K562 (cell line): ENCODE data around the gene OTOP3. TPM values are rescaled to one million over a fixed set of nuclear protein-coding genes. Genes with fewer than 3 reads are reported as not detected.

Experiments
- ATAC-seq: fragments of 200-7000 bp; cut with Tn5 transposase; 3 replicates; pipeline ENCODE4 v1.9.1; 2020; ENCODE audit warnings: moderate library complexity
- BruUV-seq: library from RNA; stranded (reverse); fragments of 400-500 nt; replicated peaks from 2 replicates; lab custom pipeline; 2021; lab: Mats Ljungman, UMichigan
- CTCF ChIA-PET: fragments of 300-600 bp; formaldehyde crosslinking; extraction: SDS; loops from one replicate; lab custom pipeline; 2021; ENCODE audit warnings: low intra/inter-chr PET ratio; lab: Yijun Ruan, JAX
- POLR2A ChIA-PET: fragments of 300-600, 350-650 bp; sonication (Branson Sonifier 250); formaldehyde crosslinking; extraction: SDS; loops from one replicate; lab custom pipeline; 2021; ENCODE audit warnings: antibody characterized with exemption, inconsistent platforms; lab: Yijun Ruan, JAX
- DNase-seq, 4 experiments: peaks; one replicate each; pipeline versions ENCODE4 v3.0.0 to v3.0.0-alpha.2; 2011 to 2018; ENCODE audit warnings: low spot score in 3 of 4, mixed read lengths in 3 of 4; ENCODE audit errors: extremely low read depth in 1 of 4
- FAIRE-seq: peaks from 2 replicates; lab custom pipeline; 2011; peaks lifted over from hg19 to GRCh38; lab: Jason Lieb, UNC
- H2AFZ ChIP-seq: 2 replicates; pipeline ENCODE4 v1.6.0; 2011; ENCODE audit warnings: low read depth, low read length, control low read depth, inconsistent platforms
- H3K27ac ChIP-seq: fragments of 200-600 bp; 3 replicates; pipeline ENCODE4 v1.8.0; 2011; ENCODE audit warnings: low read depth, mild to moderate bottlenecking, control low read depth, inconsistent platforms, low read length, moderate library complexity, mixed read lengths; ENCODE audit errors: extremely low read depth
- H3K27me3 ChIP-seq, 2 experiments: fragments of 300-600 bp in 1 of 2; 2 replicates in 1 of 2; 3 replicates in 1 of 2; pipeline versions ENCODE4 v1.6.0 to v1.8.0; 2011; ENCODE audit warnings: inconsistent platforms in 2 of 2, low read length in 2 of 2, mild to moderate bottlenecking in 1 of 2, mixed read lengths in 1 of 2, moderate library complexity in 1 of 2; ENCODE audit not compliant: control insufficient read depth in 2 of 2, insufficient read depth in 2 of 2
- H3K36me3 ChIP-seq: fragments of 300-600 bp; 3 replicates; pipeline ENCODE4 v1.8.0; 2011; ENCODE audit warnings: mild to moderate bottlenecking, low read length, inconsistent platforms; ENCODE audit not compliant: control insufficient read depth, insufficient read depth
- H3K4me1 ChIP-seq, 2 experiments: fragments of 200-600 bp in 1 of 2; replicated peaks in 1 of 2; 2 replicates in 1 of 2; 3 replicates in 1 of 2; pipeline versions ENCODE4 v1.5.1 to v1.8.0; 2011; ENCODE audit warnings: inconsistent platforms in 2 of 2, low read length in 2 of 2, mild to moderate bottlenecking in 1 of 2, mixed read lengths in 1 of 2, moderate library complexity in 1 of 2; ENCODE audit not compliant: control insufficient read depth in 2 of 2, insufficient read depth in 2 of 2
- H3K4me2 ChIP-seq: 2 replicates; pipeline ENCODE4 v1.6.1; 2011; ENCODE audit warnings: low read length, control low read depth, inconsistent platforms, mixed read lengths; ENCODE audit not compliant: insufficient read depth
- H3K4me3 ChIP-seq: fragments of 200-600 bp; sonication (generic), shearing (Covaris generic); 2 replicates; pipeline ENCODE4 v1.5.1; 2016; ENCODE audit warnings: control low read depth, inconsistent platforms
- H3K79me2 ChIP-seq: fragments of 200-600 bp; 3 replicates; pipeline ENCODE4 v1.8.0; 2011; ENCODE audit warnings: low read length, inconsistent platforms; ENCODE audit not compliant: control insufficient read depth, insufficient read depth
- H3K9ac ChIP-seq, 2 experiments: 2 replicates each; pipeline versions ENCODE4 v1.6.0 to v1.6.1; 2011; ENCODE audit warnings: low read depth in 2 of 2, low read length in 2 of 2, control low read depth in 1 of 2, inconsistent platforms in 1 of 2, mild to moderate bottlenecking in 1 of 2, mixed read lengths in 1 of 2; ENCODE audit not compliant: insufficient read depth in 1 of 2
- H3K9me1 ChIP-seq: one replicate; pipeline ENCODE4 v1.6.0; 2011; ENCODE audit warnings: inconsistent platforms, mild to moderate bottlenecking, low read length, moderate library complexity; ENCODE audit not compliant: control insufficient read depth, insufficient read depth
- H3K9me3 ChIP-seq: replicated peaks from 2 replicates; pipeline ENCODE4 v1.5.1; 2011; ENCODE audit warnings: low read depth, low read length, inconsistent platforms; ENCODE audit not compliant: control insufficient read depth, insufficient read depth
- H4K20me1 ChIP-seq: replicated peaks from 2 replicates; pipeline ENCODE4 v1.6.1; 2011; ENCODE audit warnings: low read length, inconsistent platforms, mixed read lengths; ENCODE audit not compliant: control insufficient read depth, insufficient read depth
- KDM2B ChIP-seq: fragments of 250-450 bp; sonication (Bioruptor Pico); IDR thresholded peaks from 2 replicates; pipeline ENCODE4 v1.8.0; 2021; ENCODE audit warnings: mild to moderate bottlenecking, moderate library complexity
- MLX ChIP-seq, 2 experiments: fragments of 450-650 bp in 1 of 2; sonication (generic) in 1 of 2; formaldehyde crosslinking; conservative IDR thresholded peaks; 2 replicates each; pipeline versions ENCODE4 v1.4.0 to v1.8.1; 2020 to 2022; ENCODE audit warnings: mild to moderate bottlenecking in 1 of 2, missing genetic modification reagents in 1 of 2
- NCOA1 ChIP-seq: fragments of 450-650 bp; IDR thresholded peaks from 2 replicates; pipeline ENCODE4 v1.6.1; 2016; ENCODE audit warnings: low read depth
- NCOA4 ChIP-seq: fragments of 450-650 bp; IDR thresholded peaks from 2 replicates; pipeline ENCODE4 v1.6.1; 2018; ENCODE audit warnings: mild to moderate bottlenecking; ENCODE audit not compliant: partially characterized antibody
- NR1H2 ChIP-seq: sonication (generic); formaldehyde crosslinking; IDR thresholded peaks from 2 replicates; pipeline ENCODE4 v1.4.0; 2020; ENCODE audit warnings: mild to moderate bottlenecking, missing genetic modification reagents
- PBX2 ChIP-seq, 2 experiments: IDR thresholded peaks in 1 of 2; conservative IDR thresholded peaks in 1 of 2; 2 replicates each; pipeline ENCODE4 v1.6.1; 2016; ENCODE audit warnings: low read depth in 2 of 2, mild to moderate bottlenecking in 1 of 2, missing compliant biosample characterization in 1 of 2, missing genetic modification characterization in 1 of 2, moderate library complexity in 1 of 2
- RAD51 ChIP-seq: fragments of 450-650 bp; IDR thresholded peaks from 2 replicates; pipeline ENCODE4 v1.7.1; 2016; ENCODE audit warnings: low read depth, mild to moderate bottlenecking, borderline replicate concordance
- ZFX ChIP-seq: sonication (generic); formaldehyde crosslinking; IDR thresholded peaks from 2 replicates; pipeline ENCODE4 v1.8.0; 2022; ENCODE audit warnings: mild to moderate bottlenecking, missing genetic modification reagents, moderate library complexity
- ZNF717 ChIP-seq: fragments of 250-450 bp; sonication (Bioruptor Pico); IDR thresholded peaks from 2 replicates; pipeline ENCODE4 v1.5.0; 2021
- WGBS: fragments of 100-300 bp; shearing (Covaris generic); methylation state at CpG from one replicate; pipeline ENCODE4 v1.1.6; 2016; ENCODE audit warnings: low coverage, mixed read lengths; ENCODE audit not compliant: insufficient coverage; ENCODE audit errors: missing lambda C conversion rate; 5-methylcytosine and 5-hydroxymethylcytosine counted together
- in situ Hi-C: fragments of 300-500 bp; cut with MboI; formaldehyde crosslinking; loops from 4 replicates; pipeline ENCODE4 v1.15.0; 2018; ENCODE audit warnings: inconsistent platforms, mixed read lengths
- intact Hi-C: fragments of 100-400 bp; cut with micrococcal nuclease; formaldehyde crosslinking; loops from 2 replicates; pipeline ENCODE4 v1.14.2; 2022
- polyA plus RNA-seq, 8 experiments: library from polyadenylated mRNA; depleted of rRNA in 4 of 8; stranded (reverse) in 5 of 8; unstranded in 3 of 8; fragments of >200 nt; fragmentation: Nextera tagmentation in 2 of 8; fragmentation: Illumina TruSeq in 1 of 8; extraction: Ambion mirVana in 2 of 8; extraction: Trizol in 1 of 8; gene quantifications; 2 replicates each; pipeline versions ENCODE4 v1.2.1 to v1.2.3, GENCODE V29; 2011 to 2014; ENCODE audit warnings: inconsistent platforms in 1 of 8, missing spikeins in 1 of 8
- total RNA-seq, 7 experiments: library from RNA; depleted of rRNA in 6 of 7; stranded (reverse); fragments of >200 nt in 6 of 7; fragmentation: Illumina TruSeq in 2 of 7; extraction: Trizol in 2 of 7; gene quantifications; 2 replicates each; pipeline versions ENCODE4 v1.2.1 to v1.2.3, GENCODE V29; 2011 to 2021; ENCODE audit warnings: low replicate concordance in 1 of 7

OTOP3 gene
- total and polyA plus RNA-seq, 9 of the 15 experiments (the other 6 are each of a cell fraction or from before 2014, with no cell fraction given), result not detected

GRCh38 chr17:74970395-74970794, 34.7 kb downstream of the OTOP3 start:
- Histone ChIP-seq H3K36me3 (no peaks in the 10 kb centered on the region), H3K9ac (peak overlapping the region in 1 of 2 experiments; percentile 64; a peak in 1 of 4 replicates), H3K27ac (no peak overlapping the region), H3K79me2 (no peaks in the 10 kb centered on the region), H3K27me3 (0 out of 5 replicates have a peak, but pooled peaks cover 0 to 4% of the 10 kb centered on the region in 2 experiments), H2AFZ (no peak overlapping the region), H3K4me1 (peaks cover 3 to 19% of the 10 kb centered on the region in 2 experiments; a peak in 3 of 5 replicates), H3K4me3 (no peak overlapping the region), H3K4me2 (no peak overlapping the region), H4K20me1 (0 out of 2 replicates have a peak, but pooled peaks cover 4% of the 10 kb centered on the region), H3K9me1 (no peaks in the 10 kb centered on the region), H3K9me3 (no peaks in the 10 kb centered on the region)
- CTCF ChIA-PET, result no interaction called here
- no peak for TF ChIP-seq NCOA4
- TF ChIP-seq NCOA1, result no peak
- no peak for TF ChIP-seq ZFX (CRISPR knock-in tag)
- TF ChIP-seq PBX2 (CRISPR knock-in tag; IDR thresholded peaks at IDR 0.05; ENCODE audit: low read depth), result no peak
- TF ChIP-seq PBX2 (tag; conservative IDR thresholded peaks at IDR 0.05; ENCODE audit: low read depth), result no peak
- no peak for TF ChIP-seq KDM2B (CRISPR knock-in tag)
- no peak for TF ChIP-seq NR1H2 (CRISPR knock-in tag)
- TF ChIP-seq MLX (CRISPR knock-in tag; conservative IDR thresholded peaks at IDR 0.05), result no peak
- TF ChIP-seq ZNF717 (CRISPR knock-in tag), result no peak
- TF ChIP-seq RAD51, result no peak
- DNase-seq, result no peak
- ATAC-seq, result no peak
- 75% methylated on average over 3 of the region's 3 CpGs for WGBS
- POLR2A ChIA-PET, result interaction anchor here (0.6 to 1.5 kb wide), 3 partner anchors 9 to 219 kb away, joined by 3 to 5 read pairs (median 4); no protein-coding TSS in a partner anchor
- no peak for FAIRE-seq
- BruUV-seq, result no TSS peak
- in situ Hi-C loops (no loop called here), intact Hi-C loops (no loop called here)
